ENCODE measurements around the gene POLR1E. TPM values are rescaled to one million over a fixed set of nuclear protein-coding genes. Genes with fewer than 3 reads are reported as not detected.

The POLR1E gene
- 49.6 and 53.1 TPM in 2 replicates for total RNA-seq

GRCh38 chr9:37485389-37486255, at the start of gene POLR1E:
Gene POLR1E, plus strand, starts transcription at chr9:37485948. Its CDS starts 100 bp downstream, at chr9:37486048.

GRCh38 chr9:37465249-37466036, 20.3 kb upstream of the POLR1E start, which contains the start of gene ZBTB5:
Gene ZBTB5, minus strand, starts transcription at chr9:37465450. Its CDS starts 22,899 bp downstream, at chr9:37442551.

Other genes starting within 250 kb of the POLR1E start
- 175 and 187 TPM in 2 replicates for gene GRHPR, start 63.3 kb upstream of the POLR1E start, total RNA-seq
- 4.2 and 4.7 TPM in 2 replicates for gene ZBTB5, start 20.5 kb upstream of the POLR1E start, total RNA-seq
- gene FBXO10, start 90.4 kb downstream of the POLR1E start, total RNA-seq: 4.5 and 5.7 TPM in 2 replicates
- gene TOMM5, start 106.6 kb downstream of the POLR1E start, total RNA-seq: 209 and 219 TPM in 2 replicates
- not detected in 2 replicates for gene FRMPD1, start 165.0 kb downstream of the POLR1E start, total RNA-seq

Measured in bronchus fibroblast of lung (primary cell).